ENCODE results near the gene LARGE1.

Gene LARGE1

DNA sequence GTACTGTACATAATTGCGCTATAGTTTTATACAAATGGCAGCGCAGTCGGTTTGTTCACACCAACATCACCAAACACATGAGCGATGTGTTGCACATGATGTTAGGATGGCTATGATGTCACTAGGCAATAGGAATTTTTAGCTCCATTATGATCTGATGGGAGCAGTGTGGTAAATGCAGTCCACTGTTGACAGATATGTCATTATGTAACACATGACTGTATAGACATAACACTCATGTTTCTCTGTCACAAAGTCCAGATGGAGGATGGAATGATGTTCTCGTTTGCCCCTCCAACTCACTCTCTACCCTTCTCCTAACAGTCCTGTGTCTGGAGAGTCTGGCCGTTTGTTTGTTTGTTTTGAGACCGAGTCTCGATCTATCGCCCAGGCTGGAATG lies 288.5 kb downstream of the LARGE1 start:
- FAIRE-seq (peak; percentile 20), DNase-seq (ENCODE audit: insufficient read length, low spot score) (no peak)
- no peak for TF ChIP-seq POU2F2 (IDR thresholded peaks at IDR 0.05; ENCODE audit: low read depth, low read length)
- no peak for TF ChIP-seq TAF1 (IDR thresholded peaks at IDR 0.05; ENCODE audit: low read depth, low read length)
- TF ChIP-seq POLR2AphosphoS5 (IDR thresholded peaks at IDR 0.05; ENCODE audit: low read depth, low read length), result no peak

DNA sequence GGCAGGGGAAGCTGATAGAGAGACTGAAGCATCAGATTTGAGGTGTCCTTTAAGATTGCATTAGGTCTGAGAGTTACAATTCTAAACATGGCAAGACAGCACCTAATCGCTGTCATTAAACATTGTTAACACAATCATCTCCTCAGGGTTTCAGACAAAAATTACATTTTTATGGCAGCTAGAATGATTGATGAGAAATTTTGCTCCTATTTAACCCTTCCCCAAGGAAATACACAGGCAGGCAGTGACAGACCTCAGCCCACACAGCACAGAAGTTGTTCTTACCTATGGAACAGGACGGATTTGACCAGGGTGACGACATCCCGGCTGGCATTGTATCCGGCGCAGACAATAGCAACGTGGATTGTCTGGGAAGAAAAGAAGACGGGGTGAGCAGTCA lies 294.3 kb downstream of the LARGE1 start:
- DNase-seq (ENCODE audit: insufficient read length, low spot score), result no peak
- no peak for TF ChIP-seq POLR2A (IDR thresholded peaks at IDR 0.05; ENCODE audit: low read depth, low read length)
- TF ChIP-seq POU2F2 (IDR thresholded peaks at IDR 0.05; ENCODE audit: low read depth, low read length), result no peak
- no peak for TF ChIP-seq TAF1 (IDR thresholded peaks at IDR 0.05; ENCODE audit: low read depth, low read length)
- no peak for TF ChIP-seq SPI1 (IDR thresholded peaks at IDR 0.05; ENCODE audit: low read depth, low read length)
- no peak for FAIRE-seq

DNA sequence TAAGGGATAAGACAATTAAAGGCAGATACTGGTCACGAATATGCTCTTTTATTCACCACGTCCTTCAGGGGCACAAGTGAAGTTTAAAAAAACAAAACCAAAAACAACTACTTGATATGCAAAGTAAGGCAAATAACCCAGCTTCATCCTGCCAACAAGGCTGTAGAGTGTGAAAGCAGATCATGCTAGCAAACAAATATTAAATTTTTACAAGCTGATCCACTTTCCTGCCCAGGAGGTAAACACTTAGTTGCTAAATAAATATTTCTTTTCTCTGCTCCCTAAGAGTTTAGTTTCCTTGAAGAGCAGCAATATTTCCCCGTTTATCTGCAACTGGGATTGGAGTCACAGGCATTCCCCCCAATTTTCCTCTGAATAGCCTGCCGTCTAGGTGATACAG lies 300.2 kb downstream of the LARGE1 start:
- TF ChIP-seq TAF1 (IDR thresholded peaks at IDR 0.05; ENCODE audit: low read depth, low read length), result no peak
- no peak for TF ChIP-seq POLR2AphosphoS5 (IDR thresholded peaks at IDR 0.05; ENCODE audit: low read depth, low read length)
- no peak for TF ChIP-seq PAX5 (IDR thresholded peaks at IDR 0.05; ENCODE audit: insufficient read depth, low read length, severe bottlenecking)
- TF ChIP-seq SPI1 (IDR thresholded peaks at IDR 0.05; ENCODE audit: low read depth, low read length), result no peak
- TF ChIP-seq POLR2A (IDR thresholded peaks at IDR 0.05; ENCODE audit: low read depth, low read length), result no peak
- no peak for TF ChIP-seq POU2F2 (IDR thresholded peaks at IDR 0.05; ENCODE audit: low read depth, low read length)
- FAIRE-seq (no peak), DNase-seq (ENCODE audit: insufficient read length, low spot score) (no peak)

DNA sequence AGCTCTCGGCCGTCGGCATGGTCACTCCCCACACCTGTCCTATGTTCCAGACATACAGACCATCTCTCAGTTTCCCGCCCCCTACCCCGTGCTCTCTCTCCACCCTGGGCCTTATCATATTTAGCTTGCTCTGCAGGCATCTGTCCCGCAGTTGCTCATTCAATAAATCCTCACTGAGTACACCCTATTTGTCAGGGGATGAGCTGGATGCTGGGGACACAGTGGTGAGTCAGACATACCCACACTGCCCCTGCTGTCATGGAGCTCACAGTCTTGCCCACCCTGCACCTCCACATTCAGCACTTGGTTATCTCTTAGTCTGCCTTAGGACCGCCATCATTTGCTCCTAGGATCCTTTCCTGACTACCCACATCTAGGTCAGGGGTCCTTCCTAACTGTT lies 313.8 kb downstream of the LARGE1 start:
- TF ChIP-seq POU2F2 (IDR thresholded peaks at IDR 0.05; ENCODE audit: low read depth, low read length) (no peak), POLR2A (IDR thresholded peaks at IDR 0.05; ENCODE audit: low read depth, low read length) (no peak), POLR2AphosphoS5 (IDR thresholded peaks at IDR 0.05; ENCODE audit: low read depth, low read length) (no peak), SPI1 (IDR thresholded peaks at IDR 0.05; ENCODE audit: low read depth, low read length) (no peak), PAX5 (IDR thresholded peaks at IDR 0.05; ENCODE audit: insufficient read depth, low read length, severe bottlenecking) (no peak), TAF1 (IDR thresholded peaks at IDR 0.05; ENCODE audit: low read depth, low read length) (no peak)
- no peak for FAIRE-seq
- DNase-seq (ENCODE audit: insufficient read length, low spot score), result no peak

DNA sequence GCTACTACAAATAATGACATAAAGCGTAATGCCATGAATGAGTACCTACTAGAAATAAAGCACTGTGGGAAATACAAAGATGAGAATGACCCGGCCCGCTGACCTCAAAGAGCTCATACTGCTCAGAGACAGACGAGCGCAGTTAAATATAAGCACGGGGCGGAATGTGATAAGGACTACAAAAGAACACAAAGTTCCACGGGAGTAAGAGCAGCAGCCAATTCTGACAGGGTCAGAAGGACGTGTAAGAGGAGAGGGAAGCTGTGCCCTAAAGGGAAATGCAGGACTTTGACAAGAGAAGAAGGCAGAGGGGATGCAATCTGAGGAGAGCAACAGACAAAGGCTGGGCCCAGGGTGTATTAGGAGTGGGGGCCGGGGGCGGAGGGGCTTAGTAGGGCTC lies 314.6 kb downstream of the LARGE1 start:
- DNase-seq (ENCODE audit: insufficient read length, low spot score) (no peak), FAIRE-seq (no peak)
- TF ChIP-seq POLR2A (IDR thresholded peaks at IDR 0.05; ENCODE audit: low read depth, low read length) (no peak), POLR2AphosphoS5 (IDR thresholded peaks at IDR 0.05; ENCODE audit: low read depth, low read length) (no peak), POU2F2 (IDR thresholded peaks at IDR 0.05; ENCODE audit: low read depth, low read length) (no peak), PAX5 (IDR thresholded peaks at IDR 0.05; ENCODE audit: insufficient read depth, low read length, severe bottlenecking) (no peak)

DNA sequence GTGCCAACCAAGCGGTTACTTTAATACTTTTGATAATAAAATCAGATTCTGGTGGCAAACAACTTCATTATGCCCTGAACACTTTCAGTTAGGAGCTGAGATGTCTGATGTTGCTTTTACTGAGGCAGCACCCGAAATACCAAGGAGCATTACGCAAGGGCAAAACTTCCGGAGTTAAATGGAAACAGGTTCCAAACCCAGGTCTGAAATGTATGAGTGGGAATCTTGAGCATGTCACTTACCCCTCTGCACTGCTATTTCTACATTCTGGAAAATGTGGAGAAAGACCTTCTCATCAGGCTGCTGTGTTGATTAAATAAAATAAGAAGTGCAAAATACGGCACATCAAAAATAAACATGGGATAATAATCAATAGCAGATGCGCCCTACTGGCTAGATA lies 315.1 kb downstream of the LARGE1 start:
- DNase-seq (ENCODE audit: insufficient read length, low spot score) (no peak), FAIRE-seq (no peak)
- TF ChIP-seq SPI1 (IDR thresholded peaks at IDR 0.05; ENCODE audit: low read depth, low read length) (no peak), POLR2A (IDR thresholded peaks at IDR 0.05; ENCODE audit: low read depth, low read length) (no peak), POLR2AphosphoS5 (IDR thresholded peaks at IDR 0.05; ENCODE audit: low read depth, low read length) (no peak), PAX5 (IDR thresholded peaks at IDR 0.05; ENCODE audit: insufficient read depth, low read length, severe bottlenecking) (no peak), POU2F2 (IDR thresholded peaks at IDR 0.05; ENCODE audit: low read depth, low read length) (no peak), TAF1 (IDR thresholded peaks at IDR 0.05; ENCODE audit: low read depth, low read length) (no peak)

DNA sequence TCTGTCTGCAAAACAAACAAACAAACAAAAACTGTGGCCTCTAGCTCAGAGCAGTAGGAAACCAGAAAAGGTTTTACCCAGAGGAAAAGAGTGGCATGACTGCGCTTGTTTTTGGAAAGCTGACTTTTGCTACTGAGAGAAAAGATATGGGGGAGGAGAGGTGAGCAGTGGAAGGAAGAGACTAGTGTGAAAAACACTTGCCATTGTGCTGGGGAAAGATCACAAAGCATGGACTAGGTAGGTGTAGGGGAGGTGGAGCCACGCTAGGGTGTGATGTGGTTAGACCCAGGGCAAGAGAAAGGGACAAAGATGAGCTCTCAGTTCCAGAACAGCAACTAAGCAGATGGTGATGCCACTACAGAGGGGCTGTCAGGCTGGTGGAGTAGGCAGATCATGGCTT lies 319.2 kb downstream of the LARGE1 start:
- no peak for TF ChIP-seq TAF1 (IDR thresholded peaks at IDR 0.05; ENCODE audit: low read depth, low read length)
- no peak for TF ChIP-seq POLR2AphosphoS5 (IDR thresholded peaks at IDR 0.05; ENCODE audit: low read depth, low read length)
- no peak for TF ChIP-seq POU2F2 (IDR thresholded peaks at IDR 0.05; ENCODE audit: low read depth, low read length)
- no peak for TF ChIP-seq SPI1 (IDR thresholded peaks at IDR 0.05; ENCODE audit: low read depth, low read length)
- TF ChIP-seq PAX5 (IDR thresholded peaks at IDR 0.05; ENCODE audit: insufficient read depth, low read length, severe bottlenecking), result no peak
- no peak for TF ChIP-seq POLR2A (IDR thresholded peaks at IDR 0.05; ENCODE audit: low read depth, low read length)
- no peak for DNase-seq (ENCODE audit: insufficient read length, low spot score)
- no peak for FAIRE-seq

DNA sequence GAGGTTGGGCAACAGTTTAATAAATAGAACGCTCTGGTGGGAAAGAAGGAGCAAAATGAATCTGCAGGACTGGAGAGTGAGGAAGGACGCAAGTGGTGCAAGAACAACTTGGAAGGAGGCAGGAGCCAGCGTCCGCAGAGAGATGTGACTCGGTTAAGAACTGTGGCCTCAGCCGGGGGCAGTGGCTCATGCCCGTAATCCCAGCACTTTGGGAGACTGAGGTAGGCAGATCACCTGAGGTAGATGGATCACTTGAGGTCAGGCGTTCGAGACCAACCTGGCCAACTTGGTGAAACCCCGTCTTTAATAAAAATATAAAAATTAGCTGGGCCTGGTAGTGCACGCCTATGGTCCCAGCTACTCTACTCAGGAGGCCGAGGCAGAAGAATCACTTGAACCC lies 319.7 kb downstream of the LARGE1 start:
- DNase-seq (ENCODE audit: insufficient read length, low spot score), result no peak
- no peak for FAIRE-seq
- no peak for TF ChIP-seq PAX5 (IDR thresholded peaks at IDR 0.05; ENCODE audit: insufficient read depth, low read length, severe bottlenecking)
- TF ChIP-seq SPI1 (IDR thresholded peaks at IDR 0.05; ENCODE audit: low read depth, low read length), result no peak
- TF ChIP-seq POU2F2 (IDR thresholded peaks at IDR 0.05; ENCODE audit: low read depth, low read length), result no peak
- no peak for TF ChIP-seq POLR2A (IDR thresholded peaks at IDR 0.05; ENCODE audit: low read depth, low read length)

DNA sequence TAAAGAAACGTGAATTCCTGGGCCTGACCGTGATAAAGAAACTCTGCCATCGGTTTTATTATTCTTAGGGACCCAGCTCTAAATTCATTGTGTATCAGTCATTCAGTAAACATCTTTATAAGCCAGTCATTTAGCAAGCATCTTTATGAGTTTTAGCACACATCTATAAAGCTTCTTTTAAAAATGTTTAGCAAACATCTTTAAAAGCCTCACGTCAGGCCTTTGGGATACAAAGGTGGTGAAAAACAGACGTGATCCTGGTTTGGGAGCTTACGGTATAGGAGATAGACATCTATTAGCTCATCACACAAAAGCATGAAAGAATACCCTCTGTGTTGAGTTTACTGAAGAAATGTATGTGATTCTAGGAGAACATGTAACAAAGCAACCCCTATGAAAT lies 320.2 kb downstream of the LARGE1 start:
- no peak for TF ChIP-seq TAF1 (IDR thresholded peaks at IDR 0.05; ENCODE audit: low read depth, low read length)
- FAIRE-seq (no peak), DNase-seq (ENCODE audit: insufficient read length, low spot score) (no peak)

DNA sequence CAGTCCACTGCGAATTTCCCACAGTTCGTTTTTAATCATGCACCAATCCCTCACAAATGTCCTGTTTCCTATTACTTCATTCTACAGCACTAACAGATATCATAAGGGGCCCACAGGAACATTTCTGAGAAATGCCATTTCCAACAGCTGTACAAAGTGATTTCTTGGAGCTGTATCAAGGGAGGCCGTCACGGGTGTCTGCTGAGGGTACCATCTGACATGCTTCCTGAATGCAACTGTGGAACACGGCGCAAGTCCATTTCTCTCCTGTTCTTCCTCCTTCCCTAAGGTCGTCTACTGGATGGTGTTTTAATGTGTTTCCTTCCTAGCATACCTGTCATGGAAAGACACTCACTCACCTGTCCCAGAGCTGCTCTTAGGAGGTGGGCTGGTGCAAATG lies 320.7 kb downstream of the LARGE1 start:
- FAIRE-seq (no peak), DNase-seq (ENCODE audit: insufficient read length, low spot score) (no peak)
- no peak for TF ChIP-seq TAF1 (IDR thresholded peaks at IDR 0.05; ENCODE audit: low read depth, low read length)
- no peak for TF ChIP-seq POLR2AphosphoS5 (IDR thresholded peaks at IDR 0.05; ENCODE audit: low read depth, low read length)
- TF ChIP-seq PAX5 (IDR thresholded peaks at IDR 0.05; ENCODE audit: insufficient read depth, low read length, severe bottlenecking), result no peak
- no peak for TF ChIP-seq SPI1 (IDR thresholded peaks at IDR 0.05; ENCODE audit: low read depth, low read length)
- TF ChIP-seq POLR2A (IDR thresholded peaks at IDR 0.05; ENCODE audit: low read depth, low read length), result no peak
- no peak for TF ChIP-seq POU2F2 (IDR thresholded peaks at IDR 0.05; ENCODE audit: low read depth, low read length)

DNA sequence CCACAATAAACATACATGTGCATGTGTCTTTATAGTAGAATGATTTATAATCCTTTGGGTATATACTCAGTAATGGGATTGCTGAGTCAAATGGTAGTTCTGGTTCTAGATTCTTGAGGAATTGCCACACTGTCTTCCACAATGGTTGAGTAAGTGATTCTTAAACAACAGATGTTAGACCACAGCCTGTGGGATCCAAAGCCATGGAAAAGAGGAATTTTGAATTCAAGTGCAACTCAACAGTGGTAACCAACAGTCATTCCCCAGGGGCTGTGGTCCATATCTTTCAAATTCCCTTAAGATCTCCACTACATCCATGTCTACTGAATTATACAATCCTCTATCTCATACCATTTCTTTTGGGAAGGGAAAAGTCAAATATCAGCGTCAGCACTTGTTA lies 321.5 kb downstream of the LARGE1 start:
- FAIRE-seq (no peak), DNase-seq (ENCODE audit: insufficient read length, low spot score) (no peak)
- TF ChIP-seq SPI1 (IDR thresholded peaks at IDR 0.05; ENCODE audit: low read depth, low read length) (no peak), TAF1 (IDR thresholded peaks at IDR 0.05; ENCODE audit: low read depth, low read length) (no peak), POLR2AphosphoS5 (IDR thresholded peaks at IDR 0.05; ENCODE audit: low read depth, low read length) (no peak), PAX5 (IDR thresholded peaks at IDR 0.05; ENCODE audit: insufficient read depth, low read length, severe bottlenecking) (no peak), POLR2A (IDR thresholded peaks at IDR 0.05; ENCODE audit: low read depth, low read length) (no peak), POU2F2 (IDR thresholded peaks at IDR 0.05; ENCODE audit: low read depth, low read length) (no peak)
